Body of pancreas (tissue), 4 donors: ENCODE data around the gene EGFL7.

Experiments used
- POLR2A ChIP-seq, 3 donors: fragments of 450-650 bp; IDR thresholded peaks; one replicate each; pipeline ENCODE4 v1.6.1; 2016; ENCODE audit warnings: antibody characterized with exemption in 3 of 3, mild to moderate bottlenecking in 2 of 3
- TF ChIP-seq, protein P1 (sequence below), 7 experiments: fragments of 450-650 bp in 4 of 7; fragments of 200-600 bp in 3 of 7; sonication (generic) in 3 of 7; IDR thresholded peaks; one replicate each; pipeline ENCODE4 v1.5.1; 2016 to 2019; ENCODE audit warnings: antibody characterized with exemption in 7 of 7

DNA sequence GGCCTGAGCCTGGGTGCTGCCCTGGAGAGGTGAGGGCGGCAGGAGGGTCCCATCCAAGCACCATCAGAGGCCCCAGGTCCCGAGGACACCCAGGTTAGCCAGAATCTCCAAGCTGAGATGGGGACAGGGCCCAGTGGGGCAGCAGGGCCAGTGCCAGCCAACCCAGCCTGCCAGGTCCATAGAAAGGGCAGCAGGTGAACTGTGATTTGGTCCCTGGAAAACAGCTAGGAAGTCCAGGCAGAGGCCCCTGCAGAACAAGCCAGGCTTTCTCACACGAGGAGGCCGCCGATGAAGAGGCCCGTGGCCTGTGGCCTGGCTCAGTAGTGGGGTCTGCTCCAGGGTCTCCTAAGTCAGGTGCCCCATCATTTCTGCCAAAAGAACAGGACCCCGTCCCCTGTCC is 22.5 kb downstream of the EGFL7 start:
- TF ChIP-seq, protein P1, sequence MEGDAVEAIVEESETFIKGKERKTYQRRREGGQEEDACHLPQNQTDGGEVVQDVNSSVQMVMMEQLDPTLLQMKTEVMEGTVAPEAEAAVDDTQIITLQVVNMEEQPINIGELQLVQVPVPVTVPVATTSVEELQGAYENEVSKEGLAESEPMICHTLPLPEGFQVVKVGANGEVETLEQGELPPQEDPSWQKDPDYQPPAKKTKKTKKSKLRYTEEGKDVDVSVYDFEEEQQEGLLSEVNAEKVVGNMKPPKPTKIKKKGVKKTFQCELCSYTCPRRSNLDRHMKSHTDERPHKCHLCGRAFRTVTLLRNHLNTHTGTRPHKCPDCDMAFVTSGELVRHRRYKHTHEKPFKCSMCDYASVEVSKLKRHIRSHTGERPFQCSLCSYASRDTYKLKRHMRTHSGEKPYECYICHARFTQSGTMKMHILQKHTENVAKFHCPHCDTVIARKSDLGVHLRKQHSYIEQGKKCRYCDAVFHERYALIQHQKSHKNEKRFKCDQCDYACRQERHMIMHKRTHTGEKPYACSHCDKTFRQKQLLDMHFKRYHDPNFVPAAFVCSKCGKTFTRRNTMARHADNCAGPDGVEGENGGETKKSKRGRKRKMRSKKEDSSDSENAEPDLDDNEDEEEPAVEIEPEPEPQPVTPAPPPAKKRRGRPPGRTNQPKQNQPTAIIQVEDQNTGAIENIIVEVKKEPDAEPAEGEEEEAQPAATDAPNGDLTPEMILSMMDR (IDR thresholded peaks at IDR 0.05) = no peak
- no peak for TF ChIP-seq POLR2A (IDR thresholded peaks at IDR 0.05)
